PC-3 (cell line): ENCODE results near the gene GYPC. TPM values are rescaled to one million over a fixed set of nuclear protein-coding genes. Genes with fewer than 3 reads are reported as not detected.

Experiments used
- ATAC-seq: fragments of 200-7000 bp; cut with Tn5 transposase; 2 replicates; pipeline ENCODE4 v1.9.1; 2020; ENCODE audit warnings: mild to moderate bottlenecking, moderate library complexity
- BruUV-seq: library from RNA; stranded (reverse); fragments of 400-500 nt; replicated peaks from 2 replicates; lab custom pipeline; 2021; lab: Mats Ljungman, UMichigan
- CTCF ChIA-PET: fragments of 300-600 bp; sonication (Branson Sonifier 250); formaldehyde crosslinking; loops from one replicate; lab custom pipeline; 2022; ENCODE audit warnings: antibody characterized with exemption; lab: Charles Lee
- POLR2A ChIA-PET: fragments of 300-600 bp; sonication (Branson Sonifier 250); formaldehyde crosslinking; loops from one replicate; lab custom pipeline; 2022; ENCODE audit warnings: antibody characterized with exemption; ENCODE audit not compliant: unreplicated experiment; lab: Charles Lee
- DNase-seq: peaks from one replicate; pipeline ENCODE4 v3.0.0-alpha.2; 2015
- H2AFZ ChIP-seq: fragments of 300-600 bp; sonication (generic); 2 replicates; pipeline ENCODE4 v1.6.0; 2016; ENCODE audit warnings: antibody characterized with exemption, low read length
- H3F3A ChIP-seq: fragments of 300-600 bp; sonication (generic); one replicate; pipeline ENCODE4 v1.6.0; 2017; ENCODE audit warnings: antibody characterized with exemption, low read length, control low read depth, mild to moderate bottlenecking; ENCODE audit not compliant: unreplicated experiment
- H3K27ac ChIP-seq: fragments of 300-600 bp; sonication (generic); 2 replicates; pipeline ENCODE4 v1.5.1; 2016; ENCODE audit warnings: mild to moderate bottlenecking, low read length
- H3K27me3 ChIP-seq: fragments of 300-600 bp; sonication (generic); 2 replicates; pipeline ENCODE4 v1.6.1; 2016; ENCODE audit warnings: low read length, mixed read lengths
- H3K36me3 ChIP-seq: fragments of 300-600 bp; sonication (generic); 2 replicates; pipeline ENCODE4 v1.6.1; 2016; ENCODE audit warnings: low read depth, mixed run types, low read length, mixed read lengths
- H3K4me1 ChIP-seq: fragments of 300-600 bp; sonication (generic); 2 replicates; pipeline ENCODE4 v1.5.1; 2016; ENCODE audit warnings: low read length; ENCODE audit not compliant: insufficient read depth
- H3K4me2 ChIP-seq: fragments of 300-600 bp; sonication (generic); 2 replicates; pipeline ENCODE4 v1.6.0; 2016; ENCODE audit warnings: low read length
- H3K4me3 ChIP-seq: fragments of 300-600 bp; sonication (generic); 2 replicates; pipeline ENCODE4 v1.5.1; 2016; ENCODE audit warnings: mild to moderate bottlenecking, low read length, mixed read lengths
- H3K79me2 ChIP-seq: fragments of 300-600 bp; sonication (generic); 2 replicates; pipeline ENCODE4 v1.6.1; 2017; ENCODE audit warnings: low read length, mixed read lengths
- H3K9ac ChIP-seq: fragments of 300-600 bp; sonication (generic); 2 replicates; pipeline ENCODE4 v1.6.0; 2016; ENCODE audit warnings: mild to moderate bottlenecking, low read length
- H3K9me2 ChIP-seq: fragments of 300-600 bp; sonication (generic); replicated peaks from 2 replicates; pipeline ENCODE4 v1.6.1; 2016; ENCODE audit warnings: mixed run types, low read length, mixed read lengths
- H3K9me3 ChIP-seq: fragments of 300-600 bp; sonication (generic); 2 replicates; pipeline ENCODE4 v1.6.1; 2016; ENCODE audit warnings: low read length, mixed read lengths
- H4K20me1 ChIP-seq: fragments of 300-600 bp; sonication (generic); 2 replicates; pipeline ENCODE4 v1.6.1; 2016; ENCODE audit warnings: low read length, mixed read lengths
- EZH2 ChIP-seq: fragments of 300-600 bp; sonication (generic); IDR thresholded peaks from one replicate; pipeline ENCODE4 v1.6.1; 2017; ENCODE audit warnings: antibody characterized with exemption, mild to moderate bottlenecking, low read length; ENCODE audit not compliant: unreplicated experiment
- EZH2phosphoT487 ChIP-seq: fragments of 300-600 bp; sonication (generic); IDR thresholded peaks from 2 replicates; pipeline ENCODE4 v1.6.1; 2018; ENCODE audit warnings: mild to moderate bottlenecking, antibody characterized with exemption, low read length, borderline replicate concordance
- intact Hi-C: fragments of 100-400 bp; cut with micrococcal nuclease; formaldehyde crosslinking; loops from 2 replicates; pipeline ENCODE4 v1.9.0; 2023
- total RNA-seq: library from RNA; depleted of rRNA; stranded (reverse); fragments of >200 nt; gene quantifications from 2 replicates; pipeline ENCODE4 v1.2.3, GENCODE V29; 2014
- TF ChIP-seq, protein P1 (sequence below): fragments of 300-600 bp; sonication (generic); conservative IDR thresholded peaks from 2 replicates; pipeline ENCODE4 v1.5.1; 2017; ENCODE audit warnings: antibody characterized with exemption, low read depth, mild to moderate bottlenecking, low read length

The GYPC gene
- total RNA-seq, 1 experiment from 2014 or later, result not detected

- DNase-seq (no peak), ATAC-seq (no peak)
- Histone ChIP-seq H3K4me1 (no peaks in the 10 kb centered on the region), H3K36me3 (no peaks in the 10 kb centered on the region), H3K27me3 (peaks cover 13% of the 10 kb centered on the region; the same call in 1 of the 2 replicates), H2AFZ (no peak overlapping the region), H3K9me3 (no peaks in the 10 kb centered on the region), H3K27ac (no peak overlapping the region), H3K9ac (no peak overlapping the region), H3F3A (no peaks in the 10 kb centered on the region), H3K4me2 (no peak overlapping the region), H4K20me1 (no peaks in the 10 kb centered on the region), H3K4me3 (no peak overlapping the region), H3K79me2 (no peaks in the 10 kb centered on the region), H3K9me2 (no peaks in the 10 kb centered on the region)
- ChIA-PET CTCF (no interaction called here), POLR2A (no interaction called here)
- intact Hi-C loops, result no loop called here
- BruUV-seq, result no TSS peak
- TF ChIP-seq EZH2phosphoT487 (no peak), EZH2 (no peak)
- TF ChIP-seq, protein P1, sequence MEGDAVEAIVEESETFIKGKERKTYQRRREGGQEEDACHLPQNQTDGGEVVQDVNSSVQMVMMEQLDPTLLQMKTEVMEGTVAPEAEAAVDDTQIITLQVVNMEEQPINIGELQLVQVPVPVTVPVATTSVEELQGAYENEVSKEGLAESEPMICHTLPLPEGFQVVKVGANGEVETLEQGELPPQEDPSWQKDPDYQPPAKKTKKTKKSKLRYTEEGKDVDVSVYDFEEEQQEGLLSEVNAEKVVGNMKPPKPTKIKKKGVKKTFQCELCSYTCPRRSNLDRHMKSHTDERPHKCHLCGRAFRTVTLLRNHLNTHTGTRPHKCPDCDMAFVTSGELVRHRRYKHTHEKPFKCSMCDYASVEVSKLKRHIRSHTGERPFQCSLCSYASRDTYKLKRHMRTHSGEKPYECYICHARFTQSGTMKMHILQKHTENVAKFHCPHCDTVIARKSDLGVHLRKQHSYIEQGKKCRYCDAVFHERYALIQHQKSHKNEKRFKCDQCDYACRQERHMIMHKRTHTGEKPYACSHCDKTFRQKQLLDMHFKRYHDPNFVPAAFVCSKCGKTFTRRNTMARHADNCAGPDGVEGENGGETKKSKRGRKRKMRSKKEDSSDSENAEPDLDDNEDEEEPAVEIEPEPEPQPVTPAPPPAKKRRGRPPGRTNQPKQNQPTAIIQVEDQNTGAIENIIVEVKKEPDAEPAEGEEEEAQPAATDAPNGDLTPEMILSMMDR, result no peak
Measured at GRCh38 chr2:126717928-126718327, 62.0 kb downstream of the GYPC start.

DNA sequence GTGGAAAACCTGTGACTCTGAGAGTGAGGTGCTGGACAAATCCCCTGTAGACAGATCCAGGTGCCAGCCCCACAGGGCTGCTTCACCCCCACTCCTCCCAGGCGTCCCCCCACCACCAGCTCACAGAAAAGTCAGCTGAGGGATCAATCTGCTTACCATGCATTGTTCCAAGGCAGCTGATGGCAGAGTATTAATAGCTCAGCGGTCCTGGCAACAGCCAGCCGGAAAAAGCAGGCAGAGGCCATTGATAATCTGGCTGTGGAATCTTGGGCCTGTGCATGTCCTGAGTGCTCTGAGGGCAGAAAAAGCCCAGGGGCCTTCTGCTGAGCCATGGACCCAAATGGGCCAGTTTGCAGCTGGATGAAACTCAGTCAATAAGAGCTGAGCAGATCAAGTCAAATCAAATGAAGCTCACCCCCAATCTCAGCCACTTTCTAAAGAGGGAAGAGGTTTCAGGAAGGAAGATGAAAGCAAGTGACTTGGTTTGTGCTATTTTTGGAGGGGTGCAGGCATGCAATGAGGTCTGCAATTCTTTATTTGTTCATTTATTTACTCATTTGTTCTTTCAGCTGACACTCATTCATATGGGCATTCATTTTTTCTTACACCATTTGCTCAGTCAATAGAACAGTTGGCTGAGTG is 63.4 kb downstream of the GYPC start:
- Histone ChIP-seq H3K27me3 (peaks cover 13% of the 10 kb centered on the region; the same call in 1 of the 2 replicates), H3K27ac (no peak overlapping the region), H3K79me2 (no peaks in the 10 kb centered on the region), H3K4me3 (no peak overlapping the region), H3F3A (no peaks in the 10 kb centered on the region), H2AFZ (no peak overlapping the region), H3K9me3 (no peaks in the 10 kb centered on the region), H3K9me2 (no peaks in the 10 kb centered on the region), H3K4me2 (no peak overlapping the region), H3K36me3 (no peaks in the 10 kb centered on the region), H3K9ac (no peak overlapping the region), H4K20me1 (no peaks in the 10 kb centered on the region), H3K4me1 (no peaks in the 10 kb centered on the region)
- no TSS peak for BruUV-seq
- DNase-seq (no peak), ATAC-seq (no peak)
- ChIA-PET POLR2A (no interaction called here), CTCF (no interaction called here)
- TF ChIP-seq EZH2phosphoT487 (no peak), EZH2 (no peak)
- TF ChIP-seq, protein P1, result no peak
- intact Hi-C loops, result no loop called here

DNA sequence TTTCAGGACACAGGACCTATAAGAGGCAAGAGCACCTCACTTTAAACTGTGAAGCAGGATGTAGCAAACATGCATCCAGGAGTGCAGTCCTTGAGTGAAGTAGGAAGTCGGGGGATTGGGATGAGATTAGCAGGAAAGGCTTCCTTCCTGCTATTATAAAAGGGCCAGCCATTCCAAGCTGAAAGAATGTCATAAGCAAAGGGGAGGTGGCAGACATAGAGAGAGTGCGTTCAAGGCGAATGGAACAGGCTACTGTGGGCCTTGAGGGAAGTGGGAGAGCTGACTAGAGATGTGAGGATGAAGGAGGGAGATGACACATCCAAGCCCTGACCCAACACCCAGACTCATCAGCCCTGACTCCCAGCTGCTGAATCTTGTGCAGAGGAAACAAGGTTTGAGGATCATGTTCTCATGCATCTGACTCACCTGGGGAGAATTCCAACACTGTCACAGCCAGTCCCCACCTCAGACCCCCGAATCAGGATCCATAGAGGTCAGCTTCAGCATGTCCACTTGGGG is 63.9 kb downstream of the GYPC start:
- no peak for ATAC-seq
- DNase-seq, result no peak
- Histone ChIP-seq H3K79me2 (no peaks in the 10 kb centered on the region), H3K9me2 (no peaks in the 10 kb centered on the region), H3K27me3 (peaks cover 13% of the 10 kb centered on the region; the same call in 1 of the 2 replicates), H2AFZ (no peak overlapping the region), H3K36me3 (no peaks in the 10 kb centered on the region), H3K27ac (no peak overlapping the region), H3K4me2 (no peak overlapping the region), H4K20me1 (no peaks in the 10 kb centered on the region), H3F3A (no peaks in the 10 kb centered on the region), H3K9me3 (no peaks in the 10 kb centered on the region), H3K4me1 (no peaks in the 10 kb centered on the region), H3K4me3 (no peak overlapping the region), H3K9ac (no peak overlapping the region)
- TF ChIP-seq EZH2, result no peak
- TF ChIP-seq, protein P1, result no peak
- TF ChIP-seq EZH2phosphoT487, result no peak
- POLR2A ChIA-PET, result no interaction called here
- CTCF ChIA-PET, result no interaction called here
- intact Hi-C loops, result no loop called here
- no TSS peak for BruUV-seq
